HG02642 (cell line): ENCODE measurements around the gene SAMD10.
"Not testable (repeated sequence)": the region's sequence is repeated elsewhere in the genome, so short reads cannot be mapped to it uniquely, and the experiment has no call there.

ENCODE experiments used
- ATAC-seq: cut with Tn5 transposase; IDR thresholded peaks from one replicate; pipeline ENCODE4 v1.9.1; 2021; ENCODE audit warnings: mild to moderate bottlenecking; ENCODE audit not compliant: unreplicated experiment, poor library complexity

Gene SAMD10

GRCh38 chr20:63944078-63944941, 35.1 kb downstream of the SAMD10 start:
- ATAC-seq = no peak

- ATAC-seq = no peak
Observed at GRCh38 chr20:63943808-63944077, 35.7 kb downstream of the SAMD10 start.

DNA sequence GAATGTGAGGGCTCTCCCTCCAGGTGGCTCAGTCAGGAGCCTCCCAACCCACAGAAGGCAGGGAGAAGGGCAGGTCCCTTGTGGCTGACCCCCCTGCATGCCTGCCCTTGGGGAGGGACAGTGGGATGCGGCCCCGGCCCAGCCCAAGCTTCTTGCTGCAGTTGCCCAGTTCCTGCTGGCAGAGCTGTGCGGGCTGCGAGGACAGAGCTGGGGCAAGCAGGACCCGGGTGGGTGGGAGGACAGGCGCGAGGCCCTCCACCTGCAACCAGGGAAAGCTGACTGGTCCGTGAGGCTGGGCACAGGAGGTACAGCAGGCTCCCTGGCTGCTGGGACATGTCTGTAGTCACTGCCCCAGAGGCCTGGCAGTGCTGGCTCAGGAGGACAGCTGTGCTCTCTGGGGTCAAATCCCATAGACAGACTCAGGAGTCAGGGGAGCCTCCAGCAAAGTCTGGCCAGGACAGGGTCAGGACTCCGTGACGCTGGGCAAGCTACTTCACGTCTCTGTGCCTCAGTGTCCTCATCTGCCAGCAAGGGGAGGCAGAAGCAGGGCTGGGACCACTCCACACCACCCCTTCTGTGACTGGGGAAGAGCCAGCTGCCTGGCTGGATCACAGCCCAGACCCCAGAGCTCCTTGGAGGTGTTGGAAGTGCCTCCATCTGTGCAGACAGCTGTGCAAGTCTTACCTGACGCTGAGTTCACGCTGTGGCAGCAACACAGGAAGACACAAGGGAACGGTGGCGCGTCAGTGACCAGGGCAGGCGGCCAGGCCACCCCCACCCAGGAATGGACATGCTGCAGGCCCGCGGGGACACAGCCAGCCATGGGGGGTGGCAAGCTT, 36.3 kb downstream of the SAMD10 start:
- ATAC-seq = no peak

GRCh38 chr20:63942250-63942951, 37.0 kb downstream of the SAMD10 start:
- ATAC-seq = no peak

- ATAC-seq = no peak
Observed at GRCh38 chr20:63941282-63942081, 38.0 kb downstream of the SAMD10 start.

DNA sequence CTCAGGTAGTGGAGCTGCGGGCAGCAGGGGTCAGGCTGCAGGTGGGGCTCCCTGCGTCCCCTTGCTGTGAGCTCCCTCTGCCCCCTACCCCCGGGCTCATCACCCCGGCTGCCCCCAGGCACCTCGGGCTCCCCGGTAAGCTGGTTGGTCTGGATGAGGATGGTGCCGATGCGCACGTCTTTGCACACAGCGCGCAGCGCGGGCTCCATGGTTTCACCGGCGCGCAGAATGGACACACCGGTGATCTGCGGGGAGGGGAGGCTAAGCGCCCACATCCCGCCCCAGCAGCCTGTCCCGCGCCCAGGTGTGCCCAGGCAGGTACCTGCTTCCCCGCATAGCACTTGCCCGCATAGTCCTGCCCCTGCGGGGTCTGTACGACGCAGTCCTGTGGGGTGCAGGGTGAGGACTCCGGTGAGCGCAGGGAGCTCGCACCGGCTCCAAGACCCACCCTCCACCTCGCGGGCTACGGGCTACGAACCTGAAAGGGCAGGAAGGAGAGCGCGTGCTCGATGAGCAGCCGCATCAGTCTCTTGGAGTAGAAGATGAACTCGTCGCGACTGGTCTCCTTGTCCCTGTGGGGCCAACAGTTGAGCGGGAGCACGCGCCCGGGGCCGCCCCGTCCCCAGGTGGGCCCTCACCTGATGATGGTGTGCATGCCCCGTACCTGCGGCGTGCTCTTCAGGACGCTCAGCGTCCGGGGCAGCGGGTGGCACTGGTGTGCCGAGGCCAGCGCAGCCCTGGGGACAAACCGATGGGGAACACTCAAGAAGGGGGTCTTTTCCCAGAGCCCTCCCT, 38.8 kb downstream of the SAMD10 start:
- ATAC-seq = no peak

DNA sequence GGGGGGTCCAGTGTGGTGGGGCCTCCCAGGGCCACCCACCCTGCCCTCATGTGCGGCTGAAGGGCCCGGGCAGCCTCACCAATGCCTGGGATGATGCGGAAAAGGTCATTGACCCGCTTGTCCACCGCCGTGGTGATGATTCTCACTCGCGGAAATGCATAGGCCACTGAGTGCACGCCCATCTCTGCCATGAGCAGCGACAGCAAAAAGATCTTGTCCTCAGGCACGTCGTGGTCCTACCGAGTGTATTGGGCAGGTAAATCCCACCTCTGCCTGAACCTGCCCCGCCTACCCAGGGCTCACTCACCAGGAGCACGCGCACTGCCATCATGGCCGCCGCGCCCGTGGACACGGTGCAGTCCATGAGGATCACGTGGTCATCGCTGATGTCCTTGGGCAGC, 39.4 kb downstream of the SAMD10 start:
- ATAC-seq = no peak

DNA sequence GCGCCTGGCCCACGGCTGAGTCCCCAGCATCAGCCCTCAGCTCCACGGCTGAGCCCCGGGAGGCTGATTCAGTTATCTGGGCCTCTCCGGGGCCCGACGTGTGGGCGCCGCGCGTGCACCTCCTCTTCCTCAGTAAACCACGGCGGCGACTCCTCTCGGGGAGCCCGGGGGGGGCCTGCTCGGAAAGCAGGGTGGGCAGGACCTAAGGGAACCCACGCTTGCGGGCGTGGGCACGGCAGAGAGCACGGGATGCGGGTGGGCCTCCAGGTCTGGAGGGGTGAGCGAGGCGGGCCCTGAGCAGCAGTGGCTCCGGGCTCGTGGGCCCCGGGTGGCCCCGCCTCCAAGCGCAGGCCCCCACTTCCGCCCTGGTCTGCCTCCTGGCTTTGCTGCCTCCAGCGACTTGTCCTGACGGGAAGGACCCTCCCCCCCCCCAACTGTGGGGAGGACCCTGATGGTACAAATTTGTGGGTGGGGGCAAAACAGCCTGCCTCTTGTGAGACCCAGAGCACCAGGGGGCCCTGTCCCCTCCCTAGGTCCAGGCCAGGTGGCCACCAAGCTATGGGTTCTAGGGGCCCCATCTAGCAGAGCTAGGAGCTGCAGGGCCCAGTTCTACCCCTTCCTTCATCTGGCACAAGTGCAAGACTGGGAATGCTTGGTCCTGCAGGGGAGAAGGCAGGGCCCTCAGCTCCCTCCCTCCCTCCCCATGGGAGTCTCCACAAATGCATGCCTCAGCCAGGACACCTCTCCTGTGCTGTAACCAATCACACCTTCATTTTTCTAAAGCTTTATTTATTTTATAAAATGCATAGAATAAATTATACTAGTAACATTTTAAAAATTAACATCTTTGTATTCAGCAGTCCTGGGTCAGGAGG, 40.1 kb downstream of the SAMD10 start:
- no peak for ATAC-seq

GRCh38 chr20:63937596-63937995, 41.8 kb downstream of the SAMD10 start:
- ATAC-seq = no peak

DNA sequence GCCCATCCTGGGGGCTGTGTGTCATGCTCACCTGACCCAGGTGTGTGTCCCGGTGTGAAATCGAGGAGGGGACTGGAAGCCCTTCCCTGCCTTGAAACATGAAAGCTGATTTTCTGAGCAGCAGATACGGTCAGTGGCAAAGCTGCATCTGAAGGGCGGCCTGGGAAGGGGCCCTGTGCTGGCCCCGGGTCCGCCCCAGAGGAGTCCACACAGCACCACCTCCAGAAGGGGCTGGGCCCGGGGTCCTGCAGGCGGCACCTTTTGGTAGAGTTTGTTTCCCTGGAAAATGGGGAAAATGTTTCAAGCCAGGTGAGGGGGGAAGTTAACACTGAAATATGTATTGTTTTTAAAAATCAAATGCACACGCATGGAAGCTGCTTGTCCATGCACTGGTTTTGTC, 44.0 kb downstream of the SAMD10 start:
- ATAC-seq = no peak

DNA sequence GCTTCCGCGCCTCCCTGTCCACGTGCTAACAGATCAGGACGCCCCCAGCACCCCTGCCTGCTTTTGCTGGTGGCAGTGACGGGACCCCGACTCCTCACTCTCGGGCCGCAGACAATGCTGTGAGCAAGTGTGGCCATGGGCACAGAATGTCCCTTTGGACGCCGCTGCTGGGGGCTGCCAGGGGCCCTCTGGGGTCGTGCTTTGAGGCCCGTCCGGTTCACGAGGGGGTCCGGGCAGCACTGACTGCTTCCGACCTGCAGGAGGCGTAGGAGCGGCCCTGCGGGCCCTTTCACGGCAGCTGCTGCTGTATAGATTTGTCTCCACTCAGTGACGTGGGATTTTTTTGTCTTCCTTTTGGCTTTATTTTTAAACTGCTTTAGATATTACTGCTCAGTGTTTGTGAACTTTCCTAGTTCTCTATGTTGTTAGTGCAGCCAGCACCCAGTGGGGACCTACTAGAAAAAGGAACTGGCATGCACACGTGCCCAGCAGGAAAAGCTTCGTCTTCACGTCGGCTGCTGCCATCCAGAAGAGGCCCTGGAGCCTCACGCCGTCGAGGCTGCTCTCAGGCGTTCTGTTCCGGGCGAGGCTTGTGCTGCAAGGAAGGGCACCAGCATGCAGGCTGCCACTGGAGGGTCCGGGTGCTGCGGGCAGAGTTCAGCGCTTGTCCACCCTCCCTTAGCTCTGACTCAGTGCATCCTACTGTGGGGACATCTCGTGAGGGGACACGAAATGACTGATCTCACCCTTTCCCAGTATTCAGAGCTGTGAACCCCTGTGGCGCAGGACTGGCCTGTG, 45.0 kb downstream of the SAMD10 start:
- ATAC-seq = no peak

DNA sequence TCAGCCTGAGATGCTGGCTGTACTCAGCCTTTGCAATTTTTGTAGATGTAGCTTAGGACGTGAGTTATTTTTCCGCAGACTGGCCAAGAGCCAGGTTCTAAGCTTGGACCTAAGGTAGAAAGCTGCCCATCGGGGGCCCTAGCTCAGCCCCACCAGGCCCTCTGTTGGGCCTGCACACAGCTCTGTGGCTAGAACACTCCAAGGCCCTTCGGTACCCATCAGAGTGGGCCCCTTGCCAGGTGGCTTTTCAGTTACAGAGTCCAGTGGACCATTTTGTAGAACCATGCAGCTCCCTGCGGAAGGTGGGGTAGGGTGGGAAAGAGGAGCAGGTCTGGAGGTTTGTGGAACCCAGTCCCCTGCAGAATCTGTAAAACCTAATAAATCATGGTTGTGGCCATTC, 45.8 kb downstream of the SAMD10 start:
- no peak for ATAC-seq

DNA sequence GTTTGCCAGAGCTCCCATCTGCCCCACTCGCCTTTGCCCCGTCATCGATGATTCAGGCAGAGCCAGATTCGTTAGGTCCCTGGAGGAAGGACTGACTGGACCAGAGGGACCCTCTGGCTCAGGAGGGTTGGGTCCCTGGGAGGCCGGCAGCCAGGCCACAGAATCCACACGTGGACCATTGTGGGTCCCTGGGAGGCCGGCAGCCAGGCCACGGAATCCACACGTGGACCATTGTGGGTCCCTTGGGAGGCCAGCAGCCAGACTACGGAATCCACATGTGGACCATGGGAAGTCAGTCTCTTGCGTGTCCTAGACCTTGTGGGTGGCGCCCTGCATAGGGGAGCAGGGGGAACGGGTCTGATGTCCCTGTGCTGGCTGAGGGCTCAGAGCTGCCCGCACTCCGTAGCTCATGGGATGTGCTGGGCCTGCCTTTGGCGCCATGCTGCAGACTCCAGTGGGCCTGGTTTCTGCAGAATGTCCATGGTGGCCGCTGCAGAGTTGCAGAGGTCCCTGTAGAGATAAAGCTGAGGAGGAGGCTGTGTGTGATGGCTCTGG, 46.8 kb downstream of the SAMD10 start:
- no peak for ATAC-seq

GRCh38 chr20:63931735-63932134, 47.7 kb downstream of the SAMD10 start:
- ATAC-seq = no peak

DNA sequence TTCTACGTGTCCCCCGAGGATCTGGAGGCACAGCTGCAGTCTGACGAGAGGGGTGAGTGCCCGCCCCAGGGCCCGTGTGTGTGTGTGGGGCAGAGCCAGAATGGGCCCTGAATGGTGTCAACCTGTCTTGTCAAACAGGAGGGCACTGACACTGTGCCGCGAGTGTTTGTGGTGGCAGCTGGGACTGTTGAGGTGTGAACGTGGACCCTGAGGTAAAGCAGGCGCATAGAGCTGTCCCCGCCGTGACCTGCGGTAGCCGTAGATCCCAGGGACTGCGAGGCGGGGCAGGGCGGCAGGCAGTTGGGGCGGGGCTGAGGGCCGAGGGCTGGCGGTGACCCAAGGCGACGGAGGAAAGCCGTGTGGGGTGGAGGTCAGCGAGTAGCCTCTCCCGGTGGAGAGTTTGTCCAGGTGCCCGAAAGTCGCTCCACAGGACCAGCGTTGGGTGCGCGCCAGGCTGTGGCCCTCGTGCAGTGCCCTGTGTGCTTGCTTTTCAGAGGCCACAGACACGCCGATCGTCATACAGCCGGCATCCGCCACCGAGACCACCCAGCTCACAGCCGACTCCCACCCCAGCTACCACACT, 48.4 kb downstream of the SAMD10 start:
- ATAC-seq = no peak

GRCh38 chr20:63929473-63929883, 50.0 kb downstream of the SAMD10 start:
- ATAC-seq = not testable (repeated sequence)

- ATAC-seq = no peak
Observed at GRCh38 chr20:63929071-63929470, 50.4 kb downstream of the SAMD10 start.
